Cortex of kidney (tissue), 1 donor: Measurements from ENCODE around the gene RNF111.
"Not testable (repeated sequence)": the region's sequence is repeated elsewhere in the genome, so short reads cannot be mapped to it uniquely, and the experiment has no call there.

Experiments
- DNase-seq: peaks from one replicate; lab custom pipeline; 2025; lab: John Stamatoyannopoulos, UW

The RNF111 gene

GRCh38 chr15:59133929-59134427 is 146.5 kb downstream of the RNF111 start:
- DNase-seq, result no peak

GRCh38 chr15:59137566-59137965 is 150.1 kb downstream of the RNF111 start:
- DNase-seq, result no peak

GRCh38 chr15:59138243-59138642 is 150.8 kb downstream of the RNF111 start:
- DNase-seq, result no peak

- no peak for DNase-seq
Observed at GRCh38 chr15:59140422-59141226, 153.2 kb downstream of the RNF111 start.

- no peak for DNase-seq
Observed at GRCh38 chr15:59143281-59143680, 155.8 kb downstream of the RNF111 start.

GRCh38 chr15:59144594-59144993 is 157.1 kb downstream of the RNF111 start:
- DNase-seq, result not testable (repeated sequence)
